H54 (cell line): Measurements from ENCODE around the gene KCNIP2.
A peak's percentile ranks its signal among the peaks of the same experiment; 100 is the strongest.
"Not testable (repeated sequence)": the region's sequence is repeated elsewhere in the genome, so short reads cannot be mapped to it uniquely, and the experiment has no call there.

Experiments
- DNase-seq: peaks from one replicate; pipeline ENCODE4 v3.0.0; 2011; ENCODE audit warnings: low spot score, mixed read lengths; ENCODE audit not compliant: insufficient read length
- FAIRE-seq: peaks from 3 replicates; lab custom pipeline; 2011; peaks lifted over from hg19 to GRCh38; lab: Jason Lieb, UNC
- POLR2A ChIP-seq: IDR thresholded peaks from 2 replicates; pipeline ENCODE4 v1.6.1; 2011; ENCODE audit warnings: low read depth, mild to moderate bottlenecking, low read length

KCNIP2 gene

DNA sequence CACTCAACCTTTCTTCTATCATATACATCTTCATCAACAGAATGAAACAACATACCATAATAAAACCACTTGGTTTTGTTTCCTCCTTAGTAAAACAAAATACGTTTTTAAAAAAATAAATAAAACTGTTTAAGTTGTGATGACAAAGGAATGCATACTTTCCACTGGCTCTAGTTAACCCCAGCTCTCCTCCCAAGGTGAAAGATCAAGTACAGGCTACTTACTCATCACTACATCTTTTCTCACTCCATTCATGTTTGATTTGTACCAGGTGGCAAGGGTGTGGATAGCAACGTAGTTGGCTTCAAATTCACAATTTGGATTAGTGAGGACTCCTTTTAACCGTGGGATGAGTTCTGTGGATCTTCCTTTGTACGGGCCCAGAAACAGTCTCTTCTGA lies 40.1 kb downstream of the KCNIP2 start:
- DNase-seq: no peak
- no peak for FAIRE-seq
- no peak for TF ChIP-seq POLR2A

DNA sequence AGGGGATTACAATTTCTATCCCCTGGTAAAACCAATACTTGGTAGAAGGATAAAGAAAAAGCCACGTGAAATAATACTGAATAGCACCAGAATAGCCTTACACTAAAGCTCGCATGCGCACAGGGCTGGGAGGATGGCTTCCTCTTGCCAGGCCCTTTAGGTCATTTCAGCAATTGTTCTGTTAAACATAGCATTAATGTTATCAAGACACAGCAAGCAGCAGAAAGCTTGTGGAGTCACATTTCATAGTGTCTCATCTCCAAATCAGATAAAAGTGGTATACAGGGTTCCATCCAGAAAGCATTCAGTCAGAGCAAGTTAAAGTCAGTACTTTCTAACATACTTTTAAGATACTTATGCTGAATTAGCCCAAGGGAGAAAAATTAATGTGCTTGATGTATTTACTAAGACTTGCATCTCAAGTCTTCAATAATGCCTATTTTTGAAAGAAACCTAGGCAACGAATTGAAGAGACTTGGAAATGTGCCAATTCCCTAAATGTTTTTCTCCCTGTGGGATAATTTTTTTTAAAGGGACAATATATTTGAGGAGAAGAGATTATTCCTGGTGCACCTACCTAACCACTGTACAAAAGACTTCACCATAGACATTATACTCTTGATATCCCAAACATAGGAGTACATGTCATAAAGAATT lies 46.1 kb downstream of the KCNIP2 start:
- TF ChIP-seq POLR2A: no peak
- FAIRE-seq (no peak), DNase-seq (no peak)

DNA sequence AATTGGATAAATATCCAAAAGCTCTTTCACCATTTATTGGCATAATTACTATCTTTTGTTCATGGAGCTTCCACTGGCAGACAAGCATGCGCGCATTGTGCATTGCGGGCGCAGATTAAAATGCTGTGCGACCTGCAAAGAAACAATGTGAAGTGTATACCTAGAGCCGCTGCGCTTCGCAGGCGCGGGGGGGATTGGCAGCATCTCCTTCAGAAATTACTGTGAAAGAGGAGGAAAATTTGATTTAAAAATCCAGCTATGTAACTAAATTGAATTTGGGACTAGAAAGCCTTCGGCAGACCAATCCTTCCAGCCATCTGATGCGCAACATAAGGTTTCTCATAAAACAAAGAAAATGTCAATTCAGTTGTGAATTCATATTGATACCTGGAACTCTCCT lies 50.1 kb downstream of the KCNIP2 start:
- no peak for TF ChIP-seq POLR2A
- FAIRE-seq (no peak), DNase-seq (no peak)

DNA sequence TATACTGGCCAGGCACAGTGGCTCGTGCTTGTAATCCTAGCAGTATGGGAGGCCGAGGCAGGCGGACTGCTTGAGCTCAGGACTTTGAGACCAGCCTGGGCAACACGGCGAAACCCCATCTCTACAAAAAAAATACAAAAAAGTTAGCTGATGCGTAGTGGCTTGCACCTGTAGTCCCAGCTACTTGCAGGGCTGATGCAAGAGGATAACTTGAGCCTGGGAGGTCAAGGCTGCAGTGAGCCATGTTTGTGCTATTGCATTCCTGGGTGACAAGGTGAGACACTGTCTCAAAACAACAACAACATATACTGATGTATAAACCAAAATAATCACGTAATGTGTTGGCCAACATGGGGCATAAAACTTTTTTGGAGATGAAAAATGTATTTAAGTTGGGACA lies 53.9 kb downstream of the KCNIP2 start:
- TF ChIP-seq POLR2A: no peak
- peak; percentile 52 for FAIRE-seq
- DNase-seq: no peak

DNA sequence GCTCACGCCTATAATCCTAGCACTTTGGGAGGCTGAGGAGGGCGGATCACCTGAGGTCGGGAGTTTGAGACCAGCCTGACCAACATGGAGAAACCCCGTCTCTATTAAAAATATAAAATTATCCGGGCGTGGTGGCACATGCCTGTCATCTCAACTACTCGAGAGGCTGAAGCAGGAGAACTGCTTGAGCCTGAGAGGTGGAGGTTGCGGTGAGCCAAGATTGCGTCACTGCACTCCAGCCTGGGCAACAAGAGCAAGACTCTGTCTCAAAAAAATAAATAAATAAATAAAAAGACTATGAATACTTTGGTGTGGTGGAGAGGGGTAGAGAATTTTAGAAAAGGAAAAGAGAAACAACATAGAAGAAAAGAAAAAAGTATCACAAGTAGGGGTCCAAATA lies 54.4 kb downstream of the KCNIP2 start:
- FAIRE-seq, DNase-seq: not testable (repeated sequence)

DNA sequence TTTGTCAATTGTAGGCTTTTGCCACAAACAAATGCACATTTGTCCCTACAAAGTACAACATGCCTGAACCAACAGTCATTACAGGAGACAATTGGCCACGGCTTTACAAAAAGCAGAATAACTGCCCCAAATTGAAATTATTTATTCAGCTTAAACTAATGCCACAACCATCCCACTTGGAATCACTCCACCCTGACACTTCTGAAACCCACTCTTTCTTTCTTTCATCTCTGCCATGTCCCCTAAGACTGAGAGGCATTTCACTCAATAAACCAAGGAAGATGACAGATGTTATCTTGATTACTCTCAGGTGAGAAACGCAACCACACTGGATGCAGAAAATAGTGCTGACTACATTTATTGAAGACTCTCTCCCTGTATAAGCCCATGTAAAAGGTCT lies 57.8 kb downstream of the KCNIP2 start:
- DNase-seq: no peak
- FAIRE-seq: no peak
- no peak for TF ChIP-seq POLR2A

DNA sequence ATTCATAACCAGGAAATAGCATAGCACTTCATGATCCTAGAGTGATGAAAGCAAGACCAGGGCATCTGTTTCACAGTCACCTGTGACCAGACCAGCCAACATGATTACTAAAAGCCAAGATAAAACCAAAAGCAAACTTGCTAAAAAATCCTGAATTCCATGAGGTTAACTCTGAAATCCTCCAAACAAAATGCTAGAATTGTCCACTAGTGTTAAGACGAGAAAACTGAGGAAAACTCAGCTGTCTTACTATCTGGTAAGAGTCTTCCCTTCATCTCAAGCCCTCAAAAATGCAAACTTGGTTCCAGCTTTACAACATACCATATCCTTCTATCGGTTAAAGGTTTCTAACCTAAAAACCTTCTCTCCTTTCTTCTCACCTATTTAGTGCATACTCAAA lies 59.0 kb downstream of the KCNIP2 start:
- TF ChIP-seq POLR2A: no peak
- DNase-seq (no peak), FAIRE-seq (no peak)

DNA sequence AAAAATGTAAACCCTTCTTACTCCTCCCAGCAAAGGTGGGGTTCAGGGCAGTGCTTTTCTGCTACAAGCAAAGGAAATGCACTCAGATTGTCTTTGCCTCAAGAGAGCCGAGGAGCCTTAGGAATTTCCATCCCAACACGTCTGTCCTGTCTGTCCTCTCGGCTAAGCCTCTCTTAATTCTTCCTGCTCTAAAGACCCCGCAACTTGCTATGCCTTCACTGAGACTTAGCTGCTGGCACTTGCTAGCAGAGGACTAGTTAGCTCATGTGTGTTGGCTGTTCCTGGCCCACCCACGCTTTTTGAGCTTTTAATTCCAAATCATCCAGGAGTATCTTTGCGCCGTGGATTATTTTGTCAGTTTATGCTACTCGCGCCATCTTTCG lies 59.9 kb downstream of the KCNIP2 start:
- DNase-seq: no peak
- no peak for TF ChIP-seq POLR2A
- no peak for FAIRE-seq

DNA sequence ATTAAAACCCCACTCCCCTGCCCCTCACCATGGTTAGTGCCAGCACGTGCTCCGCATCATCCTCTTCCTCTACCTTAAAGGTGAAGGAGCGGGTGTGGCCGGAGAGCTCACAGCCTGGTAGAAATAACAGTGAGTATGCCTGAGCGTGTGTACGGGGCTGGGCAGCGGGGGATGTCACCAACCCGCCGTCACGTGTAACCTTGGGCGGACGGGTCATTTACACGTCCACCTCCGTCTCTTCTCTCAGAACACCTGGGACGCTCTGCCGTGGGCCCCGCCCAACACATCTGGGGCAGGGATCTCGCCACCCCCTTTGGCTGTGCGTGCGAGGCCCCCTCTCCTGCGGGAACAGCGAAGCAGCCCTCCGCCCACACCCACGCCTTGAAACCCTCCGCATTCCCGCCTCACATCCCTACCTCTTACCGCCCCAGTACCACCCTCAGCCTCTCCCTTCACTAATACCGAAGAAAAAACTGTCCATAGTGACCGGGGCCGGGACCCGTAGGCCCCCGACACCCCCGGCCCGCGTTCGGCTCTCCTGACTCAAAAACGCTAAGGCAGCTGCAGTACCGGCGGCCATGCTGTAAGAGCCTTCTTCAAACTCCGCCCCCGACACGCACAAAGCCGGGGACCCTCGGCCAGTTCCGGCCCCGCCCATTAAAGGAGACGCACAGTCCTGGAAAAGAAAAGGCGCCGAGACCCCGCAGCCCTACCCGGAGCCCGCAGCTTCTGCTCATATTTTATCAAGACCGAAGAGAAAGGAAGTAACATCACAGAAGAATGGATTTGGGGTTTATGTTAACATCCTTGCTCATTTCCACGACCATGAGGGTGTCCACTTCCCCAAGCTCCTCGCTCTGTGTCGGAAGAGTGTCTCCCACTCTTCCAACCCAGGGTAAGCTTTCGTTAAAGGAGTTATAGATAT lies 60.5 kb downstream of the KCNIP2 start, which contains the start of gene NPM3:
TSS of gene NPM3 (minus strand) at position 636 of the 925 bp plus-strand sequence. CDS start at position 580, 56 bp downstream.
- TF ChIP-seq POLR2A: peak; percentile 39
- FAIRE-seq: no peak
- DNase-seq: peak; percentile 94

DNA sequence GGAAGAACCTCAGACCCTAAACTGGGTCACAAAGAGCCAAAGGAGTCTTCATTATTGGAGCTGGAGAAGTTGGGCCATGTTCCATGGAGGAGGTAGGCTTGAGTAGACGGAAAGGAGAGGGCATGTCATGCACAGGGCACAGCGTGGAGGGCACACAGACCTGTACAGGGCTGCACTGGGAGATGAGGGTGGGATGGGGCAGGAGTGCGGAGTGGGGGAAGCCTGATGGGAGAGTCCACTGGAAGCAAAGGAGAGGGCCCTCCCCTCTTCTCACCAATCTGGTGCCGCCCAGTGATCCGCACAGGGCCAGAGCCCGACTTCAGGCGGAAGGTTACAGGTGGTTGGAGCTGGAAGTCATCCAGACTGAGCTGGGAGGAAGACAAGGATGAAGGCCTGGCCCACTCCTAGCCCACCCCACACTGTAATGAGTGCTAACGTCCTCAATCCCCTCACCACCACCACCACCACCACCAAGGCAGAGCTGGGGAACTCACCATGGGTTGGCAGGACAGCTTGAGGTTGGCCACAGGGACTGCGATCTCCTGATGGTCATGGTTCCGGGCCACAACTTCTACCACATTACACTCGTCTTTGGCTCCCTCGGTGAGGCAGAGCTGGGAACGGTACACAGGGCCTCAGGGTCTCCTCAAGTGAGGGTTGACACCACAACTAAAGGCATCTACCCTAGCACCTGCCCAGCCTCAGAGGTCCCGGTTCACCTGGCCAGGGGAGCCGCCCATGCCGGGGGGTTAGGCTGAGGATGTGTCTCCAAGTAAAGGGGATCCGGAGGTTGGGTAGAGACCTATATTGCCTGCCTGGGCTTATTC lies 61.4 kb downstream of the KCNIP2 start:
- no peak for TF ChIP-seq POLR2A
- DNase-seq (no peak), FAIRE-seq (no peak)

DNA sequence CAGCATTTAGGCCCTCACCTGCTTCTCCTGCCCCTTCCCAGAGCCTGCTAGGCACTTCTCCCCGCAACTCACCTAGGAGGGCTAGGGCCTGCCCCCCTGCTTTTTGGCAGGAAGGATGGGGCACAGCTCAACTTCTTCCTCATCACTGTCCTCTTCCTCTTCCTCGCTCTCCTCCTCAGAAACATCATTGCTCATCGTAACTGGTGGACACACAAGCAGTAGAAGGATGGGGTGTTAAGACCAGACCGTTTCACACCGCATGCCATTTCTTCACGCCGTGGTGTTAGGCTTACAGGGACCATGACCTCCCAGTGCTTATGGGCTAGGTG lies 62.0 kb downstream of the KCNIP2 start:
- DNase-seq (no peak), FAIRE-seq (no peak)
- no peak for TF ChIP-seq POLR2A

DNA sequence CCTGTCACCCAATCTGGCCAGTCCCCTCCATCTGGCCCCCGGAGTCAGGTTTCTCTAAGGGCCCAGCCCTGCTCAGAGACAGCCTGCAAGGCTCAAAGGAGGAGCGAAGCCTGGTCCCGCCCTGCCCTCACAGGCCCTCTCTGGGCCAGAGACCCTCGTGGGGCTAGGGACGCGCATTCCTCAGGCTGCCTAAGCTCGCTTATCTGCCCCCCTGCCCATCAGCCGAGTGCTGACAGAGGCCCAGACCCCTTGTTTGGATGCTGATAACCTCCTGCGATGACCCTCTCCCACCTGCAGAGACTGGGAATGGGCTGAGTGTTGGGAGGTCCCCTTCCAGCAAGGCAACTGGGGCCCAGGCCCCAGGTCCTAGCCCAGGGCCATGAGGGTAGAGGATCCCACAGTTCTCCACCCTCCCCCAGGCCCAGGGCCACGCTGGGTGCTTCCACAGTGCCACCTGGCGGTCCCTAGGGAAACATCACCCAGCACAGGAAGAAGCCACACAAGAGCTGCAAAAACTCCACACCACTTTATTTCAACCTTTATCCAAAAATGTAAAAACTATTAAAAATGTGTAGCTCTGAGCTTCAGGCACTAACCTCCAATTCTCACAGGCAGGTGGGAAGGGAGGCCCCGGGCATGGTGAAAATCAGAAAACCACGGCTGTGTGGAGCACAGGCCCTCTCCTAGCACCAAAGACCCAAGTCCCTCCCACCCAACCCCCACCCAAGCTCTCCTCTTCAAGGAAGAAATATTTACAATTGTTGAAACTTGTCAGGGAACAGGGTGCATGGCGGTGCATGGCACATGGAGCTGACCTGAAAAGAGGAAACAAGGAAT lies 62.6 kb downstream of the KCNIP2 start:
- DNase-seq (peak; percentile 96), FAIRE-seq (no peak)

DNA sequence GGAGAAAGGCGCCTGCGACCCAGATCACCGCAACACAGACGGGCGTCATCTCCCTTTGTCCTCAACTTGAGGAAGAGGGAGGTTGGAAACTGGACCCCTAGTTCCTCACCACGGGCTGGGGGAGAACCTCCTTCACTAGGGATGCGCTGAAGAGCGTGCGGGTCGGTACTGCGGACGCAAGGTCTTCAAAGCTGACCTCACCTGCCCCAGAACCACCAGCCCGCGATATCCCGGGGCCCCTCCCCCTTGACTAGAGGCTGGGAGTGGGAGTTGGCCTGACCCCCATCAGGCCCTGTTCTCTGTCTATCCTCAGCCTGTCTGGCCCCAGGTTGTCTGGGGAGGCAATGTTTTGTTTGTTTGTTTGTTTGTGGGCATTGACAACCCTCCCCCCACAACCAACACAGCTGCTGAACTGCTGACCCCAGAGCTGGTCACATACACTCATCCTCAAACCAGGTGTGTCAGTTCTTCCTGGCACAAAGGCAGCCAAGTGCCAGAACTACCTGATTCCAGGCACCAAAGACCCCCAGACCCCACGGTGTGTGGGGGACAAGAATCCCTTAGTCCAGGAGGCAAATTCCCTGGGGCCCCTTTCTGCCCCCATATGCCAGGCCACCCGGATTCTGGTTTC lies 63.3 kb downstream of the KCNIP2 start:
- no peak for FAIRE-seq
- no peak for DNase-seq
- TF ChIP-seq POLR2A: no peak

More for the DNA sequence above, 62.6 kb downstream of the KCNIP2 start:
- no peak for TF ChIP-seq POLR2A
